Esophagus squamous epithelium (tissue), 4 donors: ENCODE data around the gene TFAP2B.

Experiments used
- CTCF ChIP-seq, 6 experiments: fragments of 450-650 bp in 4 of 6; fragments of 200-600 bp in 2 of 6; sonication (generic) in 2 of 6; IDR thresholded peaks; one replicate each; pipeline ENCODE4 v1.5.1; 2016 to 2019; ENCODE audit warnings: antibody characterized with exemption in 6 of 6, mild to moderate bottlenecking in 4 of 6, moderate library complexity in 4 of 6
- POLR2A ChIP-seq, 4 donors: fragments of 450-650 bp; IDR thresholded peaks; one replicate each; pipeline ENCODE4 v1.6.1; 2017; ENCODE audit warnings: antibody characterized with exemption in 4 of 4, mild to moderate bottlenecking in 4 of 4, moderate library complexity in 3 of 4

- TF ChIP-seq CTCF (IDR thresholded peaks at IDR 0.05) (no peak), POLR2A (IDR thresholded peaks at IDR 0.05) (no peak)
These were observed 45.9 kb downstream of the TFAP2B start for GRCh38 chr6:50864601-50865000.
